K562 (cell line): Measurements from ENCODE around the gene EVI5. TPM values are rescaled to one million over a fixed set of nuclear protein-coding genes. Genes with fewer than 3 reads are reported as not detected.

Experiments
- ATF6 ChIP-seq: sonication (generic); formaldehyde crosslinking; IDR thresholded peaks from 2 replicates; pipeline ENCODE4 v1.4.0; 2020; ENCODE audit warnings: mild to moderate bottlenecking, missing genetic modification reagents
- CBFA2T3 ChIP-seq: fragments of 450-650 bp; IDR thresholded peaks from 2 replicates; pipeline ENCODE4 v1.6.1; 2017
- NFE2 ChIP-seq: IDR thresholded peaks from 2 replicates; pipeline ENCODE4 v1.6.1; 2014; ENCODE audit warnings: antibody characterized with exemption, low read depth
- ZBTB40 ChIP-seq, 2 experiments: fragments of 450-650 bp in 1 of 2; sonication (generic) in 1 of 2; formaldehyde crosslinking in 1 of 2; IDR thresholded peaks; 2 replicates each; pipeline versions ENCODE4 v1.7.1 to v1.9.0; 2016 to 2022; ENCODE audit warnings: inconsistent platforms in 1 of 2, mild to moderate bottlenecking in 1 of 2, missing genetic modification reagents in 1 of 2
- ZNF318 ChIP-seq, 2 experiments: fragments of 450-650 bp; IDR thresholded peaks; 2 replicates each; pipeline ENCODE4 v1.6.1; 2016; ENCODE audit warnings: mild to moderate bottlenecking in 2 of 2, borderline replicate concordance in 1 of 2, low read depth in 1 of 2, moderate library complexity in 1 of 2
- polyA plus RNA-seq, 8 experiments: library from polyadenylated mRNA; depleted of rRNA in 4 of 8; stranded (reverse) in 5 of 8; unstranded in 3 of 8; fragments of >200 nt; fragmentation: Nextera tagmentation in 2 of 8; fragmentation: Illumina TruSeq in 1 of 8; extraction: Ambion mirVana in 2 of 8; extraction: Trizol in 1 of 8; gene quantifications; 2 replicates each; pipeline versions ENCODE4 v1.2.1 to v1.2.3, GENCODE V29; 2011 to 2014; ENCODE audit warnings: inconsistent platforms in 1 of 8, missing spikeins in 1 of 8
- total RNA-seq, 7 experiments: library from RNA; depleted of rRNA in 6 of 7; stranded (reverse); fragments of >200 nt in 6 of 7; fragmentation: Illumina TruSeq in 2 of 7; extraction: Trizol in 2 of 7; gene quantifications; 2 replicates each; pipeline versions ENCODE4 v1.2.1 to v1.2.3, GENCODE V29; 2011 to 2021; ENCODE audit warnings: low replicate concordance in 1 of 7

Gene EVI5
- total and polyA plus RNA-seq, 9 of the 15 experiments (the other 6 are each of a cell fraction or from before 2014, with no cell fraction given): 1.7 to 50.1 (median 13.7) TPM

GRCh38 chr1:92804721-92805201 is 19.9 kb upstream of the EVI5 start (continued):
- peak; percentile 48; the same call in 1 of the 2 replicates for TF ChIP-seq ZBTB40 (IDR thresholded peaks at IDR 0.05)
- no peak for TF ChIP-seq ZBTB40 (CRISPR knock-in tag; IDR thresholded peaks at IDR 0.05)
- TF ChIP-seq CBFA2T3: peak; percentile 96
- 0 out of 2 replicates have a peak, but pooled peaks have one; percentile 50 for TF ChIP-seq ATF6 (CRISPR knock-in tag)
- TF ChIP-seq ZNF318 (IDR thresholded peaks at IDR 0.05; ENCODE audit: borderline replicate concordance in 1 of 2, low read depth in 1 of 2): peak in 1 of 2 experiments; percentile 48; a peak in 1 of 4 replicates
- 0 out of 2 replicates have a peak, but pooled peaks have one; percentile 19 for TF ChIP-seq NFE2
